ENCODE data around the gene MLEC.

DNA sequence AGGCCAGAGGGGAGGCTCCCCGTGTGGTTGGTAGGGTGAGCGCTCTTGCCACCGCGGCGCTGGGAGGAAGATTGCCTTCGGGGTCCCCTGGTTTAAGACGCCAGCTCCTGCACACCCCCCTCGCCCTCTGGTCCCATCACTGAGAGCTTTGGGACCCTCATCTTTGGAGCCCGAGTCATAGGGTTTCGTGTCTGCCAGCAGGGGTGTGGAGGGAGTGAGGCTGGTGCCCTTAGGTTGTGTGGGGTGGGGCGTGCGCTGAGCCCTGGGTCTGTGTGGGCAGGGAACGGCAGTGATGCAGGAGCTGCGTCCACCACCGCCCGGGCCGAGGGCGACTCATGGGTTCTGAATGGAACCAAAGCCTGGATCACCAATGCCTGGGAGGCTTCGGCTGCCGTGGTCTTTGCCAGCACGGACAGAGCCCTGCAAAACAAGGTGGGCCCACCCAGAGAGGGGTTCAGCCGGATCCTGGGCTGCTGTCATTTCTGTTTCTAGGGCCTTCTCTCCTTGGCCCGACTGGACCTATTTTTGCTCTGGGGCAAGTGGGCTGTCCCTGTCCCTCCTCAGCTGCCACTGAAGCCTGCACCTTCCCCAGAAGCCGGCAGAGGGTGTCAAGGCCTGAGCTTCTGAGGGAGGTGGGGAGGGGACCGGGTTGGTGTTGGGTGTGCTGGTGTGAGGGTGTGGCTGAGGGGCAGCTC is 50.8 kb downstream of the MLEC start:
- TF ChIP-seq POLR2A (IDR thresholded peaks at IDR 0.05; ENCODE audit: low read depth, low read length) = no peak
- TF ChIP-seq POLR2AphosphoS5 (IDR thresholded peaks at IDR 0.05; ENCODE audit: low read depth, low read length) = no peak
- no peak for TF ChIP-seq SPI1 (IDR thresholded peaks at IDR 0.05; ENCODE audit: low read depth, low read length)
- TF ChIP-seq TAF1 (IDR thresholded peaks at IDR 0.05; ENCODE audit: low read depth, low read length) = no peak
